Measurements from ENCODE around the gene CPT2.
"Not testable (repeated sequence)": the region's sequence is repeated elsewhere in the genome, so short reads cannot be mapped to it uniquely, and the experiment has no call there.

CPT2 gene

GRCh38 chr1:53197291-53198200 lies 922 bp downstream of the CPT2 start:
- TF ChIP-seq CTCF (IDR thresholded peaks at IDR 0.05; ENCODE audit: control insufficient read depth, insufficient read depth, low read depth, low read length, missing control alignments): no peak
- peak overlapping the region; percentile 93 for H3K4me3 ChIP-seq (ENCODE audit: control insufficient read depth, low read depth, low read length)
- no peak for DNase-seq (ENCODE audit: low read depth)

DNA sequence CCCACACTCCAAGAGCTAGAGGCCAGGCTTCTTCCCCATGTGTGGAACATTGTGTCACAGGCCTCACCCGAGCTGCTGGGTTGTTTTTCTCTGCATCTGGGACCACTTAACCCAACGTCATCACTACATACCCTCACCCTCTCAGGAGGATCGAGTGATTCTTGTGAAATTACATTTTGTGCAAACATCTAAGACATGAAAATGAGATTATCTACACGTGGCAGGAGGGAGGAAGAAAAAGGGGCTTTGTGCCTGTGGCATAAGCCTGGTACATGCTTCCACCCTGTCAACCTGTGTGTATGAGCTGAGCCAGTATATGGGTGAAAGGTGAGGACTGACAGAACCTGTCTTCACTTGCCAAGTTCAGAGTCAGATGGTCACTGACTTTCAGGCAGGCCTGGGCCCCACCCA lies 1.6 kb downstream of the CPT2 start:
- no peak overlapping the region for H3K4me3 ChIP-seq (ENCODE audit: control insufficient read depth, low read depth, low read length)
- DNase-seq (ENCODE audit: low read depth): peak; percentile 54
- TF ChIP-seq CTCF (IDR thresholded peaks at IDR 0.05; ENCODE audit: control insufficient read depth, insufficient read depth, low read depth, low read length, missing control alignments): no peak

- DNase-seq (ENCODE audit: low read depth): no peak
- no peak overlapping the region for H3K4me3 ChIP-seq (ENCODE audit: control insufficient read depth, low read depth, low read length)
- no peak for TF ChIP-seq CTCF (IDR thresholded peaks at IDR 0.05; ENCODE audit: control insufficient read depth, insufficient read depth, low read depth, low read length, missing control alignments)
Measured at GRCh38 chr1:53203466-53203865, 6.8 kb downstream of the CPT2 start.

GRCh38 chr1:53205496-53205895 lies 8.9 kb downstream of the CPT2 start:
- not testable (repeated sequence) for DNase-seq (ENCODE audit: low read depth); H3K4me3 ChIP-seq (ENCODE audit: control insufficient read depth, low read depth, low read length)

DNA sequence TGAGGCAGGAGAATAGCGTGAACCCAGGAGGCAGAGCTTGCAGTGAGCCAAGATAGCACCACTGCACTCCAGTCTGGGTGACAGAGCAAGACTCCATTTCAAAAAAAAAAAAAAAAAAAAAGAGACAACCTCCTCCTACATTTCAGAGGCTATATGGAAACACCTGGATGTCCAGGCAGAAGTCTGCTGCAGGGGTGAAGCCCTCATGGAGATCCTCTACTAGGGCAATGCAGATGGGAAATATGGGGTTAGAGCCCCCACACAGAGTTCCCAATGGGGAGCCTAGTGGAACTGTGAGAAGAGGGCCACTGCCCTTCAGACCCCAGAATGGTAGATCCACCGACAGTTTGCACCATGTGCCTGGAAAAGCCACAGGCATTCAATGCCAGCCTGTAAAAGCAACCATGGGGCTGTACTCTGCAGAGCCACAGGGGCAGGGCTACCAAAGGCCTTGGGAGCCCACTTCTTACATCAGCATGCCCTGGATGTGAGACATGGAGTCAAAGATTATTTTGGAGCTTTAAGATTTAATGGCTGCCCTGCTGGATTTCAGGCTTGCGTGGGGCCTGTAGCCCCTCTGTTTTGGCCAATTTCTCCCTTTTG lies 9.6 kb downstream of the CPT2 start:
- not testable (repeated sequence) for H3K4me3 ChIP-seq (ENCODE audit: control insufficient read depth, low read depth, low read length); DNase-seq (ENCODE audit: low read depth)

GRCh38 chr1:53206735-53207379 lies 10.2 kb downstream of the CPT2 start:
- H3K4me3 ChIP-seq (ENCODE audit: control insufficient read depth, low read depth, low read length): no peak overlapping the region
- no peak for TF ChIP-seq CTCF (IDR thresholded peaks at IDR 0.05; ENCODE audit: control insufficient read depth, insufficient read depth, low read depth, low read length, missing control alignments)
- no peak for DNase-seq (ENCODE audit: low read depth)

- no peak overlapping the region for H3K4me3 ChIP-seq (ENCODE audit: control insufficient read depth, low read depth, low read length)
- DNase-seq (ENCODE audit: low read depth): peak; percentile 37
- TF ChIP-seq CTCF (IDR thresholded peaks at IDR 0.05; ENCODE audit: control insufficient read depth, insufficient read depth, low read depth, low read length, missing control alignments): no peak
Measured at GRCh38 chr1:53207726-53208125, 11.1 kb downstream of the CPT2 start.
